Nephron (organoid): ENCODE measurements around the gene ROBO2.

Source experiments
- H3K27ac Mint-ChIP-seq, 3 experiments: 2 replicates each; pipeline ENCODE4 v1.8.0; 2020; ENCODE audit warnings: mixed read lengths in 3 of 3, mild to moderate bottlenecking in 2 of 3, moderate library complexity in 1 of 3
- H3K27me3 Mint-ChIP-seq: 2 replicates; pipeline ENCODE4 v1.8.0; 2021; ENCODE audit warnings: low read depth, mild to moderate bottlenecking, moderate library complexity, mixed read lengths
- H3K36me3 Mint-ChIP-seq: 2 replicates; pipeline ENCODE4 v1.8.0; 2020; ENCODE audit warnings: low read depth, mixed read lengths
- H3K4me1 Mint-ChIP-seq: 2 replicates; pipeline ENCODE4 v1.8.0; 2020; ENCODE audit warnings: mixed read lengths
- H3K4me3 Mint-ChIP-seq, 3 experiments: 2 replicates each; pipeline ENCODE4 v1.8.0; 2020; ENCODE audit warnings: mild to moderate bottlenecking in 3 of 3, mixed read lengths in 3 of 3, moderate library complexity in 2 of 3
- H3K9me3 Mint-ChIP-seq: 2 replicates; pipeline ENCODE4 v1.8.0; 2020; ENCODE audit warnings: mixed read lengths
- CTCF ChIP-seq, 3 experiments: fragments of 200-600 bp; sonication (generic); IDR thresholded peaks; one replicate each; pipeline ENCODE4 v1.5.0; 2021; ENCODE audit warnings: antibody characterized with exemption in 3 of 3; ENCODE audit not compliant: unreplicated experiment in 3 of 3

ROBO2 gene

DNA sequence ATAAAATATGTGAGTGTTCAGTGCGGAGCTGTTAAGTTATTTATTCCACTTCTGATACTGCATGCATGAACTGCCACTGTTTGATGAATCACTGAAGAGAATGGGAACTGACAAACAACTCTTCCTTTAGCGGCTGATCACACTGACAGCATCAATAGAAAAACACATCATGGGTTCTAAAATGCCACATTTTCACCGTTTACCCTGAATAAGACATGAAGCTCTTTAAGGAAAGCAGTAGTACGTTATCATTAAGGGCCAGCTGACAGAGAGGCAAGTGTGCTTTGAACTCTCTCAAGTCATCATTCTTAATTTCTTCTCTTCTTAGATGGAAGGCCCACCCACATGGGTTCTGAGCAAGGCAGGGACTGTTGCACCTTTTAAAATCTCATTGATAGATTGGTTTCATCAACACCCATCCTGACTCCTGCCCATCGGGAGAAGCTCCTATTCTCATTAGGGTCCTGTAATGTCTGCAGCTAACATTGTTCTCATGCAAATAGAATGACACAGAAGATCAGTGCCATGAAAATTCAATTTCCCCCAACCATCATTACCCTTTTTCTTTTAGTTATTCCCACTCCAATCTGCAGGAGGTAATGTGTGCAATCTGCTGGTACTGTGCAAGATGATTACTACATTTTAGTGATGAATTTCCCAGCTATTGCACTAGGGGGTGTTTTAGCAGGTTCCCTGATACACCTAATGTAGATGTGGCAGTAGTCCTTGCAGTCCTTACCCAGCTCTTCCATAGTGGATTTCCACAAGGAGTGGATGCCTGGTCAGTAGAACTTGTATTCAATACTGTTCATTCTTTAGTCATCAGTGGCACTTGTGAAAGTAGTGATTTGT is 119.1 kb downstream of the ROBO2 start:
- TF ChIP-seq CTCF (IDR thresholded peaks at IDR 0.05; ENCODE audit: unreplicated experiment in 3 of 3): peak in 1 of 3 experiments; percentile 12
- Mint-ChIP-seq H3K4me3 (no peak overlapping the region), H3K27ac (no peak overlapping the region), H3K9me3 (no peaks in the 10 kb centered on the region), H3K4me1 (no peaks in the 10 kb centered on the region), H3K27me3 (no peaks in the 10 kb centered on the region), H3K36me3 (peaks cover 5% of the 10 kb centered on the region)

- Mint-ChIP-seq H3K36me3 (peaks cover 6% of the 10 kb centered on the region), H3K27me3 (no peaks in the 10 kb centered on the region), H3K27ac (no peak overlapping the region), H3K9me3 (no peaks in the 10 kb centered on the region), H3K4me1 (no peaks in the 10 kb centered on the region), H3K4me3 (no peak overlapping the region)
- TF ChIP-seq CTCF (IDR thresholded peaks at IDR 0.05; ENCODE audit: unreplicated experiment in 3 of 3): no peak
These were observed 121.1 kb downstream of the ROBO2 start for GRCh38 chr3:77160931-77161497.

- H3K36me3 Mint-ChIP-seq: peaks cover 3% of the 10 kb centered on the region
- no peak for TF ChIP-seq CTCF (IDR thresholded peaks at IDR 0.05; ENCODE audit: unreplicated experiment in 3 of 3)
- no peak overlapping the region for H3K4me3 Mint-ChIP-seq
- no peak overlapping the region for H3K27ac Mint-ChIP-seq
- no peaks in the 10 kb centered on the region for H3K9me3 Mint-ChIP-seq
- no peaks in the 10 kb centered on the region for H3K4me1 Mint-ChIP-seq
- H3K27me3 Mint-ChIP-seq: no peaks in the 10 kb centered on the region
These were observed 129.9 kb downstream of the ROBO2 start for GRCh38 chr3:77169823-77170222.

- Mint-ChIP-seq H3K4me1 (no peaks in the 10 kb centered on the region), H3K9me3 (no peaks in the 10 kb centered on the region), H3K4me3 (no peak overlapping the region), H3K36me3 (no peaks in the 10 kb centered on the region), H3K27ac (no peak overlapping the region), H3K27me3 (no peaks in the 10 kb centered on the region)
- TF ChIP-seq CTCF (IDR thresholded peaks at IDR 0.05; ENCODE audit: unreplicated experiment in 3 of 3): no peak
These were observed 131.1 kb downstream of the ROBO2 start for GRCh38 chr3:77171026-77171425.

GRCh38 chr3:77179762-77180161 is 139.9 kb downstream of the ROBO2 start:
- H3K27ac Mint-ChIP-seq: no peak overlapping the region
- H3K4me3 Mint-ChIP-seq: no peak overlapping the region
- no peaks in the 10 kb centered on the region for H3K36me3 Mint-ChIP-seq
- TF ChIP-seq CTCF (IDR thresholded peaks at IDR 0.05; ENCODE audit: unreplicated experiment in 3 of 3): no peak
- H3K4me1 Mint-ChIP-seq: no peaks in the 10 kb centered on the region
- no peaks in the 10 kb centered on the region for H3K9me3 Mint-ChIP-seq
- no peaks in the 10 kb centered on the region for H3K27me3 Mint-ChIP-seq

GRCh38 chr3:77182341-77182740 is 142.4 kb downstream of the ROBO2 start:
- H3K4me3 Mint-ChIP-seq: no peak overlapping the region
- H3K9me3 Mint-ChIP-seq: no peaks in the 10 kb centered on the region
- peaks cover 11% of the 10 kb centered on the region for H3K4me1 Mint-ChIP-seq
- H3K36me3 Mint-ChIP-seq: no peaks in the 10 kb centered on the region
- no peaks in the 10 kb centered on the region for H3K27me3 Mint-ChIP-seq
- H3K27ac Mint-ChIP-seq: no peak overlapping the region
- TF ChIP-seq CTCF (IDR thresholded peaks at IDR 0.05; ENCODE audit: unreplicated experiment in 3 of 3): no peak
